Activated CD8-positive, alpha-beta T cell treated with anti-CD3 and anti-CD28 coated beads for 36 hours (primary cell): ENCODE data around the gene FRMPD3. TPM values are rescaled to one million over a fixed set of nuclear protein-coding genes. Genes with fewer than 3 reads are reported as not detected.

Experiments used
- ATAC-seq: fragments of 200-7000 bp; cut with Tn5 transposase; one replicate; pipeline ENCODE4 v1.10.0; 2021; ENCODE audit warnings: mild to moderate bottlenecking, moderate library complexity
- CTCF ChIA-PET: fragments of 350-600 bp; sonication (Branson Sonifier 250); formaldehyde crosslinking; loops from one replicate; lab custom pipeline; 2021; ENCODE audit warnings: antibody characterized with exemption; lab: Charles Lee
- POLR2A ChIA-PET: fragments of 350-600 bp; sonication (Branson Sonifier 250); formaldehyde crosslinking; loops from one replicate; lab custom pipeline; 2021; ENCODE audit warnings: antibody characterized with exemption; lab: Charles Lee
- DNase-seq: peaks from one replicate; pipeline ENCODE4 v3.0.0-alpha.2; 2020
- H3K27ac Mint-ChIP-seq: one replicate; pipeline ENCODE4 v1.8.0; 2021; ENCODE audit warnings: mild to moderate bottlenecking, mixed read lengths
- H3K27me3 Mint-ChIP-seq: one replicate; pipeline ENCODE4 v1.8.0; 2021; ENCODE audit warnings: mixed read lengths
- H3K36me3 Mint-ChIP-seq: one replicate; pipeline ENCODE4 v1.8.0; 2021; ENCODE audit warnings: low read depth, mixed read lengths
- H3K4me1 Mint-ChIP-seq: one replicate; pipeline ENCODE4 v1.8.0; 2021; ENCODE audit warnings: low read depth, mixed read lengths
- H3K4me3 Mint-ChIP-seq: one replicate; pipeline ENCODE4 v1.8.0; 2021; ENCODE audit warnings: mild to moderate bottlenecking, moderate library complexity, mixed read lengths
- H3K9me3 Mint-ChIP-seq: one replicate; pipeline ENCODE4 v1.8.0; 2021; ENCODE audit warnings: mixed read lengths
- CTCF ChIP-seq: fragments of 200-600 bp; IDR thresholded peaks from one replicate; pipeline ENCODE4 v1.8.0; 2022; ENCODE audit warnings: antibody characterized with exemption, mild to moderate bottlenecking
- intact Hi-C: fragments of 100-400 bp; cut with micrococcal nuclease; formaldehyde crosslinking; loops from one replicate; pipeline ENCODE4 v1.10.0; 2022
- total RNA-seq, 2 experiments: library from RNA; stranded (reverse); gene quantifications; one replicate each; pipeline ENCODE4 v1.2.3, GENCODE V29; 2021

FRMPD3 gene
- total RNA-seq, 2 experiments from 2014 or later = not detected

DNA sequence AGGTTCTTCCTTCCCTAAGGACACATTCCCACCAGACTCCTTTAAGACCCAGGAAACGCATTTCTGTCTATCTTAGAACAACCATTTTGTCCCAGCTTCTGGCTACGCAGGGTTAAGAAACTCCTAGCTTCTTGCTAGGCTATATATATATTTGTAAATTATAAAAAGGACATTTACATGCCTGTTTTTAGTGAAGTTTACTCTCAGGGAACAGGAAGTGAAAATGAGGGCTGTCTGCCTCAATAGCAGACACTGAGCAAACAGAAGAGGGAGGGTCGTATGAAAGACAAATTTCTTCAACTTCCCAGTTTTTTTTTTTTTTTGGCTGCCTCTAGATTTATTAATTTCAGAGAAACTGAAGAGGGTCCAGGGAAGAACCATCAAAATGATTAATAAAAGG is 9.3 kb upstream of the FRMPD3 start:
- peaks cover 10% of the 10 kb centered on the region for H3K27me3 Mint-ChIP-seq

DNA sequence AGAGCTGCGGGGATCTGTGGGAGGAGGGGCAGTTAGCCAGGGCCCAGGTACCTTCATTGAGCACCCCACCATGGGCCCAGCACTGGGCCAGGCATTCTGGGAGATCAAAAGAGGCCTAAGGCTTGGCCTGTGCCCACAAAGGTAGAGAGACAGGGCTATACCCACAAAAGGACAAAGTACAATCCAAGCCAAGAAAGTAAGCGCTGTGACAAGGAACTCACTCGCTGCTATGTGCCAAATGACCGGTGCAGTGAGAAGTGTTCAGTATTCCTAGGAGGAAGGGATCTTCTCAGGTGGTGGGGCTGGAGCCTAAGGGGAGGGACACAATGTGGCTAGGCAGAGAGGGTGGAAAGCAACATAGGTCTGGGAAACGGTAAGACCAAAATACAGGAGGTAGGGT is 8.8 kb upstream of the FRMPD3 start:
- no peaks in the 10 kb centered on the region for H3K36me3 Mint-ChIP-seq
- ChIA-PET CTCF (no interaction called here), POLR2A (no interaction called here)
- no peak overlapping the region for H3K4me3 Mint-ChIP-seq
- no peak overlapping the region for H3K27ac Mint-ChIP-seq
- H3K4me1 Mint-ChIP-seq = no peaks in the 10 kb centered on the region
- DNase-seq = no peak
- ATAC-seq = no peak
- intact Hi-C loops = no loop called here
- no peaks in the 10 kb centered on the region for H3K9me3 Mint-ChIP-seq
- H3K27me3 Mint-ChIP-seq = peaks cover 10% of the 10 kb centered on the region
- TF ChIP-seq CTCF = no peak

More for the DNA sequence above, 9.3 kb upstream of the FRMPD3 start:
- no peaks in the 10 kb centered on the region for H3K36me3 Mint-ChIP-seq
- H3K9me3 Mint-ChIP-seq = no peaks in the 10 kb centered on the region
- DNase-seq = no peak
- no peak overlapping the region for H3K27ac Mint-ChIP-seq
- POLR2A ChIA-PET = no interaction called here
- CTCF ChIA-PET = no interaction called here
- no peaks in the 10 kb centered on the region for H3K4me1 Mint-ChIP-seq
- no peak for TF ChIP-seq CTCF
- no peak for ATAC-seq
- no peak overlapping the region for H3K4me3 Mint-ChIP-seq
- intact Hi-C loops = no loop called here

DNA sequence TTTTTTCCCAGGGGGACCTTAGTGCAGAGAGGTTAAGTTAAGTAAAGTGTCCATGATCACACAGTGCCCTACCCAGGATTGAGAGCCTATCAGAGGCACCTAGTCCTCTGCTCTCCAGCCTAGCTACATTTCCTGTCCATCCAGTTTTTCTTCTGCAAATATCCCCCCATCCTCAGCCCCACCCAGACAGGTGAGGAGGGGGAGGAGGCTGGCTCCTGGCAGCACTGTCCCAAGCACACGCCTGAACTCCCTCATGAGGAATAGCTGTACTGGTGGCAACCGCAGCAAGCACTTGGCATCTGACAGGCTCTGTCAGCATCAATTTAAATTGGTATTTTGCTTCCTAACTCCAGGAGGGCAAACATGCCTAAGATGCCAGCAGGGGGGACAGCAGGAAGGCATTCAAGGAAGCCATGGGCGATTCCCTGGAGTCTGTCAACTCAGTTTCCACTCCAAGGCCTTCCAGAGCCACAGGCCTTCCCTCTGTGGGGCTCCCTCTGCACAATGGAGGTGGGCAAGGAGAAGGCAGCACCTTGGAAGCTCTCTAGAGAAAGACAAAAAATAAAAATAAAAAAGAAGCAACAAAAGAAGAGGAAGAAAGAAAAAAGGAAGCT is 6.4 kb upstream of the FRMPD3 start:
- POLR2A ChIA-PET = no interaction called here
- no peak for DNase-seq
- Mint-ChIP-seq H3K27ac (no peak overlapping the region), H3K36me3 (no peaks in the 10 kb centered on the region), H3K27me3 (peaks cover 15% of the 10 kb centered on the region), H3K9me3 (no peaks in the 10 kb centered on the region), H3K4me3 (no peak overlapping the region), H3K4me1 (no peaks in the 10 kb centered on the region)
- ATAC-seq = no peak
- CTCF ChIA-PET = interaction anchor here (1.0 kb wide), 1 partner anchor 14 kb away, joined by 4 read pairs; no protein-coding TSS in a partner anchor
- no peak for TF ChIP-seq CTCF
- intact Hi-C loops = no loop called here

DNA sequence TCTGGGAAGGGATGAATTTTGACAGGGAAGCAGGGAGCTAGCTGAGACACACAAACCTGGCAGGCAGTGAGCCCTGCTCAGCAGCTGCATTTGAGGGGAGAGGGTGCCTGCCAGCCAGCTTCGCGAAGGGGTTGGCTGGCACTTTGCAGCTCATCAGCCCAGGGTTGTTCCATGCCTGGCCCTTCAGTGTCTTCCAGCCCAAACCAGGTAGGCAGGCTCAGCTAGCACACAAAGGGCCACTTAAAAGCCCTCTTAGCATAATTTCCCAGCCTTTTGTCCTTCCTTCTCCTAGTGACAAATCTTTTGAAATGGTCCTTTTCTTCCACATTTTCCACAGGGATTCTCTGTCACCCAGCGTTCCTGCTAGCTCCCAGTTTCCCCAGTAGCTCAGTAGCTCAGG is 4.3 kb upstream of the FRMPD3 start:
- no peak overlapping the region for H3K27ac Mint-ChIP-seq
- H3K4me3 Mint-ChIP-seq = no peak overlapping the region
- TF ChIP-seq CTCF = no peak
- H3K9me3 Mint-ChIP-seq = no peaks in the 10 kb centered on the region
- H3K27me3 Mint-ChIP-seq = peaks cover 20% of the 10 kb centered on the region
- intact Hi-C loops = no loop called here
- ChIA-PET POLR2A (no interaction called here), CTCF (no interaction called here)
- H3K36me3 Mint-ChIP-seq = no peaks in the 10 kb centered on the region
- ATAC-seq (no peak), DNase-seq (no peak)
- peaks cover 5% of the 10 kb centered on the region for H3K4me1 Mint-ChIP-seq

DNA sequence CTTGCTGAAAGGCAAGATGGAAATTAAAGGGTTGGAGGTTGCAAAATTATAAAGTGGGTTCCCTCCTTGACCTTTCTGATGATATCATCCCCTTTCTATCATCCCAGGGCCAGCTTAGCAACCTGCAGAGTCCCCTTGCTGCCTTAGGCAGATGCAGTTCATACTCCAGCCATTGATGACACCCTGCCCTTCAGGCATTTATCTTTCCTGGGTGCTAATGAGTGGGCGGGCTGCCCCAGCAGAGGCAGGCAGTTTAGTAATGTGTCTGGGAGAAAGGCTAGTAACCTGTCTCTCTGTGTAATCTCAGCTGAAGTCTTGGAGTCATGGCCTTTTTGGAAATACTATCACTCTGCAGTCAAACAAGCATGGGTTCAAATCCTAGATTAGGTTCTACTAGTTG is 3.8 kb upstream of the FRMPD3 start:
- ChIA-PET CTCF (no interaction called here), POLR2A (no interaction called here)
- peaks cover 9% of the 10 kb centered on the region for H3K4me1 Mint-ChIP-seq
- no peak for DNase-seq
- TF ChIP-seq CTCF = no peak
- intact Hi-C loops = no loop called here
- no peak for ATAC-seq
- no peak overlapping the region for H3K27ac Mint-ChIP-seq
- H3K36me3 Mint-ChIP-seq = no peaks in the 10 kb centered on the region
- peaks cover 24% of the 10 kb centered on the region for H3K27me3 Mint-ChIP-seq
- H3K9me3 Mint-ChIP-seq = no peaks in the 10 kb centered on the region
- H3K4me3 Mint-ChIP-seq = no peak overlapping the region
